ENCODE data around the gene HAUS1.
"Not testable (repeated sequence)": the region's sequence is repeated elsewhere in the genome, so short reads cannot be mapped to it uniquely, and the experiment has no call there.

The HAUS1 gene

DNA sequence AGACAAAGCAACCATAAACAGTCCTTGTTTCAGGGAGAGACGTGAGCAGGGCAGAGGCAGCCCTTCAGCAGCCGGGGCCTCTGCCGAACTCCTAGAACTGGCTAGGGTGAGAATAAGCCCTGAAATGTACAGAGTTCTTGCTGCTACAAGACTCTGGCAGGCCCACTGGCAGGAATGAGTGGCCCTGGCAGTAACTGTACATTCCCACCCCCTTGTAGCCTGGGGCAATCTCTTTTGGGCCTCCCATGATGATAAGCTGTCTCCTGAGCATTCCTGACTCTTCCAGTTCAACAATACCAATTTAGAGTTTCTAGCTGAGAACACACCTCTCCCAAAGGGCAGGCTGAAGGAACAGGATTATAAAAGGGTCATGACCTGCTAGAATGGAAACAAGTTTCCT, 54.3 kb downstream of the HAUS1 start:
- no peak for FAIRE-seq

DNA sequence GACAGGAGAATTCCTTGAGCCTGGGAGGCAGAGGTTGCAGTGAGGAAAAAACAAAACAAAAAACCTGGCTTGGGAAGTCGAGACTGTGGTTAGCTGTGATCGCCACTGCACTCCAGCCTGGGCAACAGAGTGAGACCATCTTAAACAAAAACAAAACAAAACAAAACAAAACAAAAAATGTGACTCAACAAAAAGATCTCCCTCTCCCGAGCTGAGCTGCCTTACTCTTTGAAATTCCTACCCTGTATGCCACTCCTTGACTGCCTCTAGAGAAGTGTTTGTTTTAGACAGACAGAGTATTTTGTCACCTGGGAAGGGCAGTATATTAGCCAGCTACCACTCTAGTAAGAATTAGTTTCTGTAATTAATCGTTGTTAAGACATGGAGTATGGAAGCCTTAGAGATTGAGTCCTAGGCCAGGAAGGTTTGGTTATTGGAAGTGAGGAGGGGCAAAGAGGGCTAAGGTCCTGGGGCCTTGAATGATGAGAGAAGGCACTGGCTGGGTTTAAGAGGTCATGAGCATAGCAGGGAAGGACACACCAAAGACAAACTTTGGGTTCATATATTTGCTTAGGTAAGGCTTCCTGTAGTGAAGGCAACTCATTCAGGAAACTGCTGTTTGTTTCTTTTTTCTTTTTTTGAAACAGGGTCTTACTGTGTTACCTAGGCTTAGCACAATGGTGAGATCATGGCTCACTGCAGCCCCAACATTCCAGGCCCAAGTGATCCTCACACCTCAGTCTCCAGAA, 56.0 kb downstream of the HAUS1 start:
- FAIRE-seq: no peak

DNA sequence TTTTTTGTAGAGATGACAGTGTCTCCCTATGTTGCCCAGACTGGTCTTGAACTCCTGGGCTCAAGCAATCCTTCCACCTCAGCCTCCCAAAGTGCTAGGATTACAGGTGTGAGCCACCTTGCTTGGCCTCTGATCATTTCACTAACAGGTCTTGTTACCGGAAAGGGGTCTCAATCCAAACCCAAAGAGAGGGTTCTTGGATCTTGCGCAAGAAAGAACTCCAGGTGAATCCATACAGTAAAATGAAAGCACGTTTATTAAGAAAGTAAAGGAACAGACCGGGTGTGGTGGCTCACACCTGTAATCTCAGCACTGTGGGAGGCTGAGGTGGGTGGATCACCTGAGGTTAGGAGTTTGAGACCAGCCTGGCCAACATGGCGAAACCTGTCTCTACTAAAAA, 56.7 kb downstream of the HAUS1 start:
- not testable (repeated sequence) for FAIRE-seq

DNA sequence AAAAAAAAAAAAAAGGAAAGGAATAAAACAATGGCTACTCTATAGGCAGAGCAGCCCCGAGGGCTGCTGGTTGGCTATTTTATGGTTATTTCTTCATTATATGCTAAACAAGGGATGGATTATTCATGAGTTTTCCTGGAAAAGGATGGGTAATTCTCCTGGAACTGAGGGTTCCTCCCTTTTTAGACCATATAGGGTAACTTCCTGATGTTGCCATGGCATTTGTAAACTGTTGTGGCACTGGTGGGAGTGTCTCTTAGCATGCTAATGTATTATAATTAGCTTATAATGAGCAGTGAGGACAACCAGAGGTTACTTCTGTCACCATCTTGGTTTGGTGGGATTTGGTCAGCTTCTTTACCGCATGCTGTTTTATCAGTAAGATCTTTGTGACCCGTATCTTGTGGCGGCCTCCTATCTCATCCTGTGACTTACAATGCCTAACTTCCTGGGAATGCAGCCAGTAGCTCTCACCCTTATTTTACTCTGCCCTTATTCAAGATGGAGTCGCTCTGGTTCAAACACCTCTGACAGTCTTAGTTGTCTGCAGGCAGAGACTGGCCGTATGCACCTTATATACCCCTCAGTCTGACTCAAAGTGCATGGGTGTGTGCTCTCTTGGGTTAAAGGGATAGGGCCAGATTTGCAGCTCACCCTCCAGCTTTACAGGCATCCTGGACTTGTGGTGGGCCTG, 57.7 kb downstream of the HAUS1 start:
- FAIRE-seq: no peak

DNA sequence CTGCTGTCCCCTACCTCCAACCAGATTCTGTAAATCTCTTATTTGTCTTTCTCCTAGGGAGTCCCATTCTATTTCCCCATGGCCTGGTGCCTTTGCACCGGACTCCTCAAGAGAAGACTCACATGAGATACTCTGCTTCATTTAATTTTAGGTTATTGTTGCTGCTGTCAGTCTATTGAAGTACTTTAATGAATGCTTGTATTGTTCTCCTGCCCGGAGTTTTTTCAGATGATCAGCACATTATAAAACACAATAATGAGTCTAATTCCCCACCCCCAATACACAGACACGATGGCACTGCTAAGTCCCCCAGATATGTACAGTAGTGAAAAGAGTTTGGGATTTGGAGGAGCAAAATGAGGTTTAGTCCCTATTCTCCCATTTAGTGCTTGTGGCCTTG, 58.9 kb downstream of the HAUS1 start:
- FAIRE-seq: no peak

DNA sequence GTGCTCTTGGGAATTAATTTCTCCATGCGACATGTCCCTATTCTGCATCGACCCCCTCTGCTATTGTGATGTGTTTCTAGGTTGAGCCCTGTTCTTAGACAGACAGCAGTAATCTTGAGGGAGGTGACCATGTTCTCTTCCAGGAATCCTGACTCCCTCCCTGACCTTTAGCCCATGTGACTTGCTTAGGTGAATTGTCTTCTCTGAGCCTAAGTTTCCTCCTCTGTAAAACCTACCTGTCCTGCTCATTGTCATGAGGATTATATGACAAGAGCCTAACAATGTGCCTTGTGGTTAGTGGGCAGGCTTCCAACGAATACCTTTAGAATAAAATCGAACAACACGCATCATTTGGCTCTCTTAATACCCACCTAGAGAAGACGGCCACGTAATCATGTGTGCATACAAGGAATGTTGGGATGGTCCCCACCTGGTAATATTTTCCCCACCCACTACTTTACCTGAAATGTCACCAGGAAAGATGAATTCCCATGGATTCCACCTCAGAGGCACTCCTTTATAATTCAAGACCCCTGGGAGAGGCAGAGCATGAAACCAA, 59.8 kb downstream of the HAUS1 start:
- no peak for FAIRE-seq

DNA sequence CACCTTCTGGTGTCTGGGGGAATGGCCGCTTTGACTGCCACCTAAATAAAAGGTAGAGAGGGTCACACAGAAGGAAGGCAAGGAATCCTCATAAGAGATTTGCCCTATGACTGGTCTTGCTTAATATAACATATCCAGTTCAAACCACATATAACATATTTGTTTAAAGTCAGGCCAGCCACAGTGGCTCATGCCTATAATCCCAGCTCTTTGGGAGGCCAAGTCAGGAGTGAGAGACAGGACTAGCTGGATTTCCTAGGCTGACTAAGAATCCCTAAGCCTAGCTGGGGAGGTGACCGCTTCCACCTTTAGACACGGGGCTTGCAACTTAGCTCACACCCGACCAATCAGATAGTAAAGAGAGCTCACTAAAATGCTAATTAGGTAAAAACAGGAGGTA, 60.3 kb downstream of the HAUS1 start:
- not testable (repeated sequence) for FAIRE-seq

DNA sequence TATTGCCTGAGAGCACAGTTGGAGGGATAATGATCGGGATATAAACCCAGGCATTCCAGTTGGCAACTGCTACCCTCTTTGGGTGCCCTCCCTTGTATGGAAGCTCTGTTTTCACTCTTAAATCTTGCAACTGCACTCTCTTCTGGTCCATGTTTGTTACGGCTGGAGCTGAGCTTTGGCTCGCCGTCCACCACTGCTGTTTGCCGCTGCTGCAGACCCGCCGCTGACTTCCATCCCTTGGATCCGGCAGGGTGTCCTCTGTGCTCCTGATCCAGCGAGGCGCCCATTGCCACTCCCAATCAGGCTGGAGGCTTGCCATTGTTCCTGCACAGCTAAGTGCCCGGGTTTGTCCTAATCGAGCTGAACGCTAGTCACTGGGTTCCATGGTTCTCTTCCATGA, 60.7 kb downstream of the HAUS1 start:
- FAIRE-seq: no peak

DNA sequence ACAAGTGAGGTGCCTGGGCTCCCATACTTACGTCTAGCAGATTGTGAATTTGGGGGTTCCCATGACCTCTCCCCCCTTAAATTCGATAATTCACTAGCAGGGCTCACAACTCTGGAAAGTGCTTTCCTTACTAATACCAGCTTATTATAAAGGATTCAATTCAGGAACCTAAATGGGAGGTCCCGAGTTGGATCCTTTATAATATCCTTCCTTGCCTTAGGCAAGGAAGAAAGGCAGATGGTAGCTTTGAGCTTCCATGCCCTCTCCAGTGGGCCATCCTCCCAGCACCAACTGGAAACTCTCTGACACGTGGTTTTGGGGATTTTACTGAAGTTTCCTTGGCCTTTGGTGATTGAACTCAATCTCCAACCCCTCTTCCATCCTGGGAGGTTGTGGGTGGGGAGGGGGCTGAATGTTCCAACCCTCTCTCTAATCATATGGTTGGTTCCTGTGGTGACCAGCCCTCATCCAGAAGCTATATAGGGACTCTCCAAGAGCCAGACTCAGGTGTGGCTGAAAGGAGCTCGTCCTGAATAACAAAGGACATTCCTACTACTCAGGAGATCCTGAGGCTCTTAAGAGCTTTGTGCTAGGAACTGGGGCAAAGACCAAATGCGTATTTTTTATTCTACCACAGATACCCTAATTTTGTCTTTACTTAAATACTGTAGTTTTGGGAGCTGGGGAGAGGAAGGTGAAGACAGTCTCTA, 62.2 kb downstream of the HAUS1 start:
- FAIRE-seq: no peak

DNA sequence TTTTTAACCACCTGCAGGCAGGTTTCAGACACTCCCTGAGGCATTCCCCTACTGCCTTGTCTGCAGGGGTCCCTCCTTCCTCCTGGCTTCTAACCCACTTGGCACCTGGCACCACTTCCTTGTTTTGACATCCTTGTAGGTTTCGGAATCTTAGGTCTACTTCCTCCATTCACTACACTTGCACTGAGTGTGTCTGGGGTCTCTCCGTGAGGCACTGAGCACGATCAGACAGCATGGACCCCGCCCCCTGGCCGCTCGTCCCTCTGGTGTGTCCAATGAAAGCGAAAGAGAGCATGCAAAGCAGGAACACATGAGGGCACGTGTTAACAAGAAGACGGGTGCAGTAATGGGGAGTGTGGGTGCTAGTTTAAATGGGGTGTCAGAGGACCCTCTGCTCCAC, 63.8 kb downstream of the HAUS1 start:
- FAIRE-seq: no peak

DNA sequence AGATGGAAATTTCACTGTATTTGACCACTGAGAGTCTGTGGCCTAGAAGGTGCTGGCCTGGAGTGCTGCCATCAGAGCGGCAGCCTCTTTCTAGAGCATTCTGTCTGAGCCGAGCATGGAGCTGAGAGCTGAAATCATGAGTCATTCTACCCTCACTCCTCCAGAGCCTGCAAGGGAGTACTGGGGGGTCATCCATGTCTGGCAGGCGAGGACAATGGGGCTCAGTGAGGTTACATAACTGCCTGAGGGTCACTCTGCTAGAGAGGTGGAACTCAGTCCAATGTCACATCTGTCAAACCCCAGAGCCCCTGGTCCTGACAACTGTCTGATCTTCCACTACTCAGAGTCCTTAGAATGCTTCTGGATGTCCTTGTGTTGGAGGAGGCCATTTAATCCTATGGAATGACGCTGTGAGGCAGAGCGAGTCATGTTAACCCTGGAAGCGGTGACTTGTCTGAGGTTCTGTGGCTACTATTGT, 65.3 kb downstream of the HAUS1 start:
- FAIRE-seq: no peak

DNA sequence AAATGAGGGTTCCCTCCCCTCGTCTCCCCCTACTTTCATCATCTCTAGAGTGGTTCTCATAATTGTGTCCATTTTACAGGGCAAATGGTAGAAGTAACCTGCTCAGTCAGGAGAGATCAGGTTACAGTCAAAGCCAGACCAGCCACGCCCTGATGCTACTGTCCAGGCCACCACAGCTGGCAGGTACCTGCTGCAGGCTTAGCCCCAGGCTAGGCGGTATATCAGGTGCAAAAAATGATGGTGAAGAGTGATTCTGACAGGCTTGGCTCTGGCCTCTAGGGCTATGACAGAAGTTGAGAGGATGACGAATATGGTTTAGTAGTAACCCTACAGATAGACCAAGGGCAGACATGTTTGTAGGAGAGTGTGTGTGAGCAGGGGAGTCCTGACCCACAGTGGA, 67.1 kb downstream of the HAUS1 start:
- no peak for FAIRE-seq

DNA sequence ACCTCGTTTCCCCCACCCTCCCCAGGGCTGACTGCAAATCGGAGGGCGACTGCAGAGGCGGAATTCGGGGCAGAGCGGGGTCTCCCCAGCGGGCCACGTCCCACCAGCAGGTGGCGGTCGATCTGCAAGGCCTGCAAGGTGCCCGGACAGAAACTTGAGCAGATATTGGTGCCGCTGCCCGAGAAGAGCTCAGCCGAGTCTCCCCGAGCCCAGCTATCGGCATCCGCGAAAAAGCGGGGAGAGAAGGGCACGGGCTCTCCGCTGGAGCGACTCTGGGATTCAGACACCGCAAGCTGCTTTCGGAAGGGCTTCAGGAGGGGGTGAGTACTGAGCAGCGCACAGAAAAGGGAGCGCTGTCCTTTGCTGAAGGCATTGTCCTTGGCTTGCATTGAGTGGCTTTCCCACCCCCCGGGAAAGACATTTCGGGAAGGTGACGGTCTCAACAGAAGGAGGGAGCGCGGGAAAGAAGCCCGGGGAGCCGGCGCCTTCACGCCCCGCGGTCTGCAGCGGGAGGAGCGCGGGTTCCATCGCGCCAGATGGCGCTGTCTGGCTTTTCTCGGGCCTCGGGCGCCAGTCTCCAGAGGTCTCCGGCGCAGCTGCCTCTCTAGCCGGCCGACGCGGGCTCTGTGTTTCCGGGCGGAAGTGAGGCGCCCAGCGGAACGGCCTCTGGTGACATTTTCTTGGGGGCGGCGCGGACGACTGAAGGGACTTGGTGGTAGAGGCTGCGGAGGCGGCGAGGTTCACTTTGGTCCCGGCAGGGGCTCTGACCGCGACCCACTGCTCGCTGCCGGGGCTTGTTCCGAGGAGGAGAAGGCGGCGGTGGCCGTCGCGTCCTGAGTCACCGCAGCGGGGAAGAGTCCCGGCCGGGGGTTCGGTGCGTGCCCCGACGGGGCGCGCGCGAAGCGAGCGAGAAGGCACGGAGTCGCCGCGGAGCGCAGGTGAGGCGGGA, 69.5 kb downstream of the HAUS1 start:
- no peak for FAIRE-seq

DNA sequence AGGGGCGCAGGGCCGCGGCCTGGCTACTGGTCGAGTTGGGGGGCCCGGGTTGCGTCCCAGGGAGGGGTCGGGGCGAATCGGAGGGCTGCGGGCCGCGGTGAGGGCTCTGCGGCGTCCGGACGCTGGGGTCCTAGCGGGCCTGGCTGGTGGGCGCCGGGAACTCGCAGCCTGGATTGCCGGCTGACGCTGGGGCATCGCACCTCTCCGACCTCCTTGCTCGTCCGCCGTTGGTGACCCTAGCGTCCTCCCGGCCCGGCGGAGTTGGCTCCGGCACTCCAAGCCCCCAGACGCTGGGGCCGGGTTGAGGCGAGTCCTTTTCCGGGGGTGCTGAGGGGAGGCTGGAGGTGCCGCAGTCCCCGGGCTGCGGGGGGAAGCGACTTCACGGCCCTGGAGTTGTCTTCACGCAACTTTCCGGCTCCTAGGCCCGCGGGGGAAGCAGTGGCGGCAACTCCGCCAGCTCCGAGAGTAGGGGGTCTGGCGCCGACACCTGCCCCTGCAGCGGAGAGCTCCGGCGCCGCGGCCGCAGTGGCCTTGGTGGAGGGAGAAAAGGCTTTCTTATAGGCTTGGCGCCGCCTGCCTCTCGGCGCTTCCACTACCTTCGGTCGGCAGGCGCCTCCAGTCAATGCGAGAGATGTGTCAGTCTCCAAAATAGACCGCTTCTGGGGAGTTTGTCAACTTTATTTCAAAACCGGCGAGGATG, 70.3 kb downstream of the HAUS1 start:
- no peak for FAIRE-seq

DNA sequence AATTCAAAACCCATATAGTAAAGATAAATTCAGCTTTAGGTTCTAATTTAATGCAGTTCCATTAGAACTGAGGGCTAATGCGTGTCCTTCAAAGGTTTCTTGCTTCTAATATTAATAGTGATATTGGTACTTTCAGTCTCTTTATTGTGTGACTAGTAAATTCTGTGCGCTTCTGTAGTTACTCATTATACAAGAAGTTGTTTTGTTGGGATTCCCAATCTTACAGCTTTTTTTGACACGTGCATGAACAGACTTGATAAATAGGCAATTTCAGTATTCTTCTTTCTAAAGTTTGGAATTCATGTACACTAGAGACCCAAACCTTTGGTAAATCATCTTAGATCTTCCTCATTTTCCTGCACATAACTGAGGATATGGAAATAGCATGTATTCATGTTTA, 71.8 kb downstream of the HAUS1 start:
- no peak for FAIRE-seq
